Inferior parietal cortex (tissue), 1 donor: ENCODE results near the gene ZC3H12C.
A peak's percentile ranks its signal among the peaks of the same experiment; 100 is the strongest.
"Not testable (repeated sequence)": the region's sequence is repeated elsewhere in the genome, so short reads cannot be mapped to it uniquely, and the experiment has no call there.

Source experiments
- DNase-seq: peaks from one replicate; pipeline ENCODE4 v3.0.0-alpha.2; 2016; ENCODE audit errors: extremely low spot score

Gene ZC3H12C

GRCh38 chr11:110179064-110179463 is 85.9 kb downstream of the ZC3H12C start:
- no peak for DNase-seq

GRCh38 chr11:110182886-110183285 is 89.7 kb downstream of the ZC3H12C start:
- DNase-seq = no peak

- no peak for DNase-seq
Measured at GRCh38 chr11:110184456-110184855, 91.3 kb downstream of the ZC3H12C start.

GRCh38 chr11:110185121-110185591 is 92.0 kb downstream of the ZC3H12C start:
- peak; percentile 29 for DNase-seq

- DNase-seq = no peak
Measured at GRCh38 chr11:110185599-110185998, 92.4 kb downstream of the ZC3H12C start.

GRCh38 chr11:110186456-110186855 is 93.3 kb downstream of the ZC3H12C start:
- DNase-seq = no peak

- no peak for DNase-seq
Measured at GRCh38 chr11:110186867-110187266, 93.7 kb downstream of the ZC3H12C start.

GRCh38 chr11:110187731-110188130 is 94.5 kb downstream of the ZC3H12C start:
- no peak for DNase-seq

- no peak for DNase-seq
Measured at GRCh38 chr11:110190885-110191284, 97.7 kb downstream of the ZC3H12C start.

GRCh38 chr11:110192604-110193282 is 99.6 kb downstream of the ZC3H12C start:
- DNase-seq = not testable (repeated sequence)

- not testable (repeated sequence) for DNase-seq
Measured at GRCh38 chr11:110194211-110194766, 101.1 kb downstream of the ZC3H12C start.

GRCh38 chr11:110196241-110196754 is 103.1 kb downstream of the ZC3H12C start:
- DNase-seq = no peak

GRCh38 chr11:110196884-110197420 is 103.8 kb downstream of the ZC3H12C start:
- DNase-seq = no peak

GRCh38 chr11:110198031-110198729 is 105.0 kb downstream of the ZC3H12C start:
- DNase-seq = no peak

GRCh38 chr11:110199184-110199981 is 106.2 kb downstream of the ZC3H12C start:
- DNase-seq = no peak

- DNase-seq = no peak
Measured at GRCh38 chr11:110200241-110200640, 107.0 kb downstream of the ZC3H12C start.

- no peak for DNase-seq
Measured at GRCh38 chr11:110200836-110201235, 107.6 kb downstream of the ZC3H12C start.

- DNase-seq = no peak
Measured at GRCh38 chr11:110207123-110207522, 113.9 kb downstream of the ZC3H12C start.

- DNase-seq = not testable (repeated sequence)
Measured at GRCh38 chr11:110208678-110209312, 115.6 kb downstream of the ZC3H12C start.

GRCh38 chr11:110209313-110209694 is 116.1 kb downstream of the ZC3H12C start:
- not testable (repeated sequence) for DNase-seq
